A673 (cell line): ENCODE data around the gene ZNF777.

Experiments used
- EZH2 ChIP-seq: fragments of 200-600 bp; sonication (generic); IDR thresholded peaks from 2 replicates; pipeline ENCODE4 v1.6.1; 2017; ENCODE audit warnings: borderline replicate concordance, low read depth, mild to moderate bottlenecking, mixed read lengths, antibody characterized with exemption, low read length; ENCODE audit not compliant: poor library complexity, severe bottlenecking
- TF ChIP-seq, protein P1 (sequence below): fragments of 300-800, 200-600 bp; sonication (generic); conservative IDR thresholded peaks from 2 replicates; pipeline ENCODE4 v1.5.1; 2017; ENCODE audit warnings: low read depth, mild to moderate bottlenecking, antibody characterized with exemption, low read length, moderate library complexity, mixed read lengths

DNA sequence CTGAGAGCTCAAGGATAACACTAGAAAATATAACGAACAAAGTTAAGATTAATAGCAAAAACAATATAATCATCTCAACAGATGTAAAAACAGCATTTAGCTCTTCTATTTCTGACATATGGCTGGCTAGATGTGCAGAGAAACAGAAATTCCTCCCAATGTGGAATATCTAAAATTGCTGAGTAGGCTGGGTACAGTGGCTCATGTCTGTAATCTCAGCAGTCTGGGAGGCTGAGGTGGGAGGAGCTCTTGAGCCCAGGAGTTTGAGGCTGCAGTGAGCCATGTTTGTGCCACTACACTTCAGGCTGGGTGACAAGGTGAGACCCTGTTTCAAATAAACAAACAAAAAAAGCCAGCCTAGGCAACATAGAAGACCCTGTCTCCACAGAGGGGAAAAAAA lies 18.7 kb upstream of the ZNF777 start:
- TF ChIP-seq, protein P1, sequence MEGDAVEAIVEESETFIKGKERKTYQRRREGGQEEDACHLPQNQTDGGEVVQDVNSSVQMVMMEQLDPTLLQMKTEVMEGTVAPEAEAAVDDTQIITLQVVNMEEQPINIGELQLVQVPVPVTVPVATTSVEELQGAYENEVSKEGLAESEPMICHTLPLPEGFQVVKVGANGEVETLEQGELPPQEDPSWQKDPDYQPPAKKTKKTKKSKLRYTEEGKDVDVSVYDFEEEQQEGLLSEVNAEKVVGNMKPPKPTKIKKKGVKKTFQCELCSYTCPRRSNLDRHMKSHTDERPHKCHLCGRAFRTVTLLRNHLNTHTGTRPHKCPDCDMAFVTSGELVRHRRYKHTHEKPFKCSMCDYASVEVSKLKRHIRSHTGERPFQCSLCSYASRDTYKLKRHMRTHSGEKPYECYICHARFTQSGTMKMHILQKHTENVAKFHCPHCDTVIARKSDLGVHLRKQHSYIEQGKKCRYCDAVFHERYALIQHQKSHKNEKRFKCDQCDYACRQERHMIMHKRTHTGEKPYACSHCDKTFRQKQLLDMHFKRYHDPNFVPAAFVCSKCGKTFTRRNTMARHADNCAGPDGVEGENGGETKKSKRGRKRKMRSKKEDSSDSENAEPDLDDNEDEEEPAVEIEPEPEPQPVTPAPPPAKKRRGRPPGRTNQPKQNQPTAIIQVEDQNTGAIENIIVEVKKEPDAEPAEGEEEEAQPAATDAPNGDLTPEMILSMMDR = no peak
- no peak for TF ChIP-seq EZH2
